Activated CD4-positive, alpha-beta T cell treated with anti-CD3 and anti-CD28 coated beads, Interleukin-10, Interleukin-2, amounts not matched to agents 100 ng/mL and 50 ng/mL, durations not matched to agents 16 hours and 8 hours (primary cell): ENCODE data around the gene DEAF1.
"Not testable (repeated sequence)": the region's sequence is repeated elsewhere in the genome, so short reads cannot be mapped to it uniquely, and the experiment has no call there.

Source experiments
- DNase-seq: peaks from one replicate; pipeline ENCODE4 v3.0.0-alpha.2; 2020

The DEAF1 gene

GRCh38 chr11:699116-699508 lies 4.1 kb upstream of the DEAF1 start:
- DNase-seq: no peak

- DNase-seq: no peak
Observed at GRCh38 chr11:698493-699115, 3.6 kb upstream of the DEAF1 start.

GRCh38 chr11:697811-698311 lies 2.8 kb upstream of the DEAF1 start:
- no peak for DNase-seq

GRCh38 chr11:696955-697491 lies 2.0 kb upstream of the DEAF1 start:
- DNase-seq: no peak

- DNase-seq: peak; percentile 99
Observed at GRCh38 chr11:695538-696248, 671 bp upstream of the DEAF1 start, which contains the start of gene TMEM80. Gene TMEM80, plus strand, starts transcription at chr11:695816. Its CDS starts 12 bp downstream, at chr11:695828.

GRCh38 chr11:695288-695537 lies 191 bp upstream of the DEAF1 start:
- no peak for DNase-seq

- no peak for DNase-seq
Observed at GRCh38 chr11:693887-694562, 997 bp downstream of the DEAF1 start.

GRCh38 chr11:693415-693831 lies 1.6 kb downstream of the DEAF1 start:
- no peak for DNase-seq

GRCh38 chr11:692824-693414 lies 2.1 kb downstream of the DEAF1 start:
- no peak for DNase-seq

GRCh38 chr11:691710-692590 lies 3.1 kb downstream of the DEAF1 start:
- DNase-seq: no peak

- no peak for DNase-seq
Observed at GRCh38 chr11:690738-691633, 4.0 kb downstream of the DEAF1 start.

- not testable (repeated sequence) for DNase-seq
Observed at GRCh38 chr11:690244-690643, 4.8 kb downstream of the DEAF1 start.

- DNase-seq: no peak
Observed at GRCh38 chr11:689625-690024, 5.4 kb downstream of the DEAF1 start.

GRCh38 chr11:688681-689080 lies 6.3 kb downstream of the DEAF1 start:
- DNase-seq: no peak

GRCh38 chr11:687751-688150 lies 7.3 kb downstream of the DEAF1 start:
- no peak for DNase-seq

- DNase-seq: no peak
Observed at GRCh38 chr11:686451-687243, 8.4 kb downstream of the DEAF1 start.

- no peak for DNase-seq
Observed at GRCh38 chr11:680970-681369, 14.1 kb downstream of the DEAF1 start.

- DNase-seq: no peak
Observed at GRCh38 chr11:680476-680875, 14.5 kb downstream of the DEAF1 start.

- DNase-seq: no peak
Observed at GRCh38 chr11:679271-680207, 15.5 kb downstream of the DEAF1 start.
